Skeletal muscle cell (primary cell): Measurements from ENCODE around the gene INTS3.
"Not testable (repeated sequence)": the region's sequence is repeated elsewhere in the genome, so short reads cannot be mapped to it uniquely, and the experiment has no call there.

Source experiments
- DNase-seq: peaks from one replicate; pipeline ENCODE4 v3.0.0-alpha.2; 2010; ENCODE audit warnings: low read depth
- H3K4me3 ChIP-seq: 2 replicates; pipeline ENCODE4 v1.5.1; 2011; ENCODE audit warnings: low read depth, mild to moderate bottlenecking, control low read depth, low read length, moderate library complexity

The INTS3 gene

DNA sequence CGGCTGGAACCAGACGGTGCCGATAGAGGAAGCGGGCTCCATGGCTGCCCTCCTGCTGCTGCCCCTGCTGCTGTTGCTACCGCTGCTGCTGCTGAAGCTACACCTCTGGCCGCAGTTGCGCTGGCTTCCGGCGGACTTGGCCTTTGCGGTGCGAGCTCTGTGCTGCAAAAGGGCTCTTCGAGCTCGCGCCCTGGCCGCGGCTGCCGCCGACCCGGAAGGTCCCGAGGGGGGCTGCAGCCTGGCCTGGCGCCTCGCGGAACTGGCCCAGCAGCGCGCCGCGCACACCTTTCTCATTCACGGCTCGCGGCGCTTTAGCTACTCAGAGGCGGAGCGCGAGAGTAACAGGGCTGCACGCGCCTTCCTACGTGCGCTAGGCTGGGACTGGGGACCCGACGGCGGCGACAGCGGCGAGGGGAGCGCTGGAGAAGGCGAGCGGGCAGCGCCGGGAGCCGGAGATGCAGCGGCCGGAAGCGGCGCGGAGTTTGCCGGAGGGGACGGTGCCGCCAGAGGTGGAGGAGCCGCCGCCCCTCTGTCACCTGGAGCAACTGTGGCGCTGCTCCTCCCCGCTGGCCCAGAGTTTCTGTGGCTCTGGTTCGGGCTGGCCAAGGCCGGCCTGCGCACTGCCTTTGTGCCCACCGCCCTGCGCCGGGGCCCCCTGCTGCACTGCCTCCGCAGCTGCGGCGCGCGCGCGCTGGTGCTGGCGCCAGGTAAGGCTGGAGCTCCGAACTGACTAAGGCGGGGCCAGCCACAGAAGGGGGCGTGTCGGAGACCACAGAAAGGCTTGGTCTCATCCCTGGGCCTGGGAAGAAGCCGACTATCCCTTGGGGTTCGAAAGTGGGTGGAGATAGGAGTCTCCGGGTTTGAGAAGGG is 47.8 kb downstream of the INTS3 start:
- DNase-seq: no peak
- peak overlapping the region; percentile 68 for H3K4me3 ChIP-seq

- no peak for DNase-seq
Measured at GRCh38 chr1:153776352-153776751, 48.5 kb downstream of the INTS3 start.

DNA sequence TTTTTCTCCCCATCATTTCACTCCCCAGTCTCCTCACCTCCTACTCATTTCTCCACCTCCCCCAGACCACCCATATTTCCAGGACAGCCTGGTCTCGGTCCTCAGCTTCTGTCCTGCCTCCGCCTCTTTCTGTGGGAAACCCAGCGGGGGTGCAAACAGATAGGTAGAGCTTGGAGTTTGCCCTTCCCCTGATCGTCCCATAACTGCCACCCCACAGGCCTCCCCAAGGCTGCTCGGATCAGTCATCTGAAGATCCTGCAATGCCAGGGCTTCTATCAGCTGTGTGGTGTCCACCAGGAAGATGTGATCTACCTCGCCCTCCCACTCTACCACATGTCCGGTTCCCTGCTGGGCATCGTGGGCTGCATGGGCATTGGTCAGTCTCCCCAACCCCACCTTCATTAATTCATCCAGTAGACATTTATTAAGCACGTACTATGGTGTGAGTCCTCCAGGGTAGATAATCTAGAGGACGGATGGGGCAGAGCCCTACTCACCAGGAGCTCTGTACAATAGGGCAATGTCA is 49.1 kb downstream of the INTS3 start:
- no peak for DNase-seq
- no peak overlapping the region for H3K4me3 ChIP-seq

More at GRCh38 chr1:153776352-153776751, 48.5 kb downstream of the INTS3 start:
- peak overlapping the region; percentile 68 for H3K4me3 ChIP-seq

DNA sequence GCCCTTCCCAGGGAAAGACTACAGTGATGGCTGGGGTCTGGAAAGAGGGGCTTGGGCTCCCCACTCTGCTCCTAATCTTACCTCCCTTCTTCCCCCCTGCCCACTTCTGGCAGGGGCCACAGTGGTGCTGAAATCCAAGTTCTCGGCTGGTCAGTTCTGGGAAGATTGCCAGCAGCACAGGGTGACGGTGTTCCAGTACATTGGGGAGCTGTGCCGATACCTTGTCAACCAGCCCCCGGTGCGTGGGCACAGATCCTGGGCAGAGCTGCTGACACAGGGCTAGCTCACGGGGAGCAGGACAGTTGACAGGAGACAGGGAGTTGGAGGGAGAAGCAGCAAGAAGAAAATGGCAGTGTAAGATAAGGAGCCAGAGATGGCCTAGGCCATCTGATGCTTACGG is 49.8 kb downstream of the INTS3 start:
- no peak overlapping the region for H3K4me3 ChIP-seq
- no peak for DNase-seq

DNA sequence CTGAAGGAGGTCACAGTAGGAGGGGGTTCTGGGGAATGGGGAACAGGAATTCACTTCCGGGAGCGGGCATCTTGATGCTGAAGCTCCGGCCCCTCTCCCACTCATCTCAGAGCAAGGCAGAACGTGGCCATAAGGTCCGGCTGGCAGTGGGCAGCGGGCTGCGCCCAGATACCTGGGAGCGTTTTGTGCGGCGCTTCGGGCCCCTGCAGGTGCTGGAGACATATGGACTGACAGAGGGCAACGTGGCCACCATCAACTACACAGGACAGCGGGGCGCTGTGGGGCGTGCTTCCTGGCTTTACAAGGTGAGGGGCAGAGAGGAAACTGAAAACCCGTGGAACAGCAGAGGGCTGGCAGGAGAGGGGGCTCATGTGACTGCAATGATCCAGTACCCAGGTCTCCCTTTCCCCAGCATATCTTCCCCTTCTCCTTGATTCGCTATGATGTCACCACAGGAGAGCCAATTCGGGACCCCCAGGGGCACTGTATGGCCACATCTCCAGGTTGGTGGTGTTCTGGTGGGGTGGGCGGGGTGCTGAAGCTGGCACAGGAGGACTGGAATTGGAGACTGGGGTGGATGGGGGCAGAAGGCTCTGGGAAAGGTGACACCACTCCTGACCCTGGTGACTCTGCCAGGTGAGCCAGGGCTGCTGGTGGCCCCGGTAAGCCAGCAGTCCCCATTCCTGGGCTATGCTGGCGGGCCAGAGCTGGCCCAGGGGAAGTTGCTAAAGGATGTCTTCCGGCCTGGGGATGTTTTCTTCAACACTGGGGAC is 50.4 kb downstream of the INTS3 start:
- no peak for DNase-seq
- H3K4me3 ChIP-seq: no peak overlapping the region

GRCh38 chr1:153778824-153779519 is 51.1 kb downstream of the INTS3 start:
- DNase-seq: no peak
- H3K4me3 ChIP-seq: no peak overlapping the region

- H3K4me3 ChIP-seq: no peak overlapping the region
- DNase-seq: no peak
Measured at GRCh38 chr1:153779781-153780541, 52.1 kb downstream of the INTS3 start.

DNA sequence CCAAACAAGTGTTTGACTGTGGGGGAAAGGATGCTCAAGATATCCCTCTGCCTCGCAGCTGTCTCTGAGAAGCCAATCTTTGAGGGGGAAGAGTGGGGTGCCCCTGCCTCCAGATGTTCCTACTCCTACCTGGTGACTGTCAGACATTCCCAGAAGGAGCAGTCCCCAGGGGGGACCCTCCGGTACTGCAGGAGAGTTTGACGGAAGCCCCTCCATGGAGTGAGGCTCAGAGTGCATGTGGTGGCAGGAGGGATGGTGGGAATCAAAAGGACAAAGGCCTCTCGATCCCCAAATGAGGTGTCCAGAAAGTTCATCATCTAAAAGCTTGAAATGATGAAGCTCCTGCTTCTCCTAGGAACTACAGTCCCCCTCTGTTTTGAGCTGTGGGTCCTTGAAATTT is 52.7 kb downstream of the INTS3 start:
- no peak for DNase-seq
- no peak overlapping the region for H3K4me3 ChIP-seq

- not testable (repeated sequence) for DNase-seq
- H3K4me3 ChIP-seq: peak overlapping the region; percentile 70
Measured at GRCh38 chr1:153782648-153783047, 54.8 kb downstream of the INTS3 start.

- DNase-seq: peak; percentile 64
- H3K4me3 ChIP-seq: peak overlapping the region; percentile 70
Measured at GRCh38 chr1:153783233-153784190, 55.7 kb downstream of the INTS3 start.

DNA sequence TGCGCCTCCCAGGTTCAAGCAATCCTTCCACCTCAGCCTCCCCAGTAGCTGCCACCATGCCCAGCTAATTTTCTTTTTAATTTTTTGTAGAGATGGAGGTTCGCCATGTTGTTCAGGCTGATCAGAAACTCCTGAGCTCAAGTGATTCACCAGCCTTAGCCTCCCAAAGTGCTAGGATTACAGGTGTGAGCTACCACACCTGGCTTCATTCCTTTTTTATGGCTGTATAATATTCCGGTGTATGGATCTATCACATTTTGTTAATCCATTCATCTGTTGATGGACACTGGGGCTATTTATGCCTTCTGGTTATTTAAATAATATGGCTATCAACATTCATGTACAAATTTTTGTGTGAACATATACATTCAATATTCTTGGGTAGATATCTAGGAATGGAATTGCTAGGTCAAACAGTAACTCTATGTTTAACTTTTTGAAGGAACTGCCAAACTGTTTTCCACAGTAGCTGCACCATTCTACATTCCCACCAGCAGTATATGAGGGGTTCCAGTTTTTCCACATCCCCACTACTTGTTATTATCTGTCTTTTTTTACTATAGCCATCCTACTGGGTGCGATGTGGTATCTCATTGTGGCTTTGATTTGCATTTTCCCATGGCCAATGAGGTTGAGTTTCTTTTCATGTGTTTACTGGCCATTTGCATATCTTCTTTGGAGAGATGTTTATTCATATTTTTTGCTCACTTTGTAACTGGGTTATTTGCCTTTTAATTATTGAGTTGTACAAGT is 58.4 kb downstream of the INTS3 start:
- H3K4me3 ChIP-seq: no peak overlapping the region
- DNase-seq: no peak

DNA sequence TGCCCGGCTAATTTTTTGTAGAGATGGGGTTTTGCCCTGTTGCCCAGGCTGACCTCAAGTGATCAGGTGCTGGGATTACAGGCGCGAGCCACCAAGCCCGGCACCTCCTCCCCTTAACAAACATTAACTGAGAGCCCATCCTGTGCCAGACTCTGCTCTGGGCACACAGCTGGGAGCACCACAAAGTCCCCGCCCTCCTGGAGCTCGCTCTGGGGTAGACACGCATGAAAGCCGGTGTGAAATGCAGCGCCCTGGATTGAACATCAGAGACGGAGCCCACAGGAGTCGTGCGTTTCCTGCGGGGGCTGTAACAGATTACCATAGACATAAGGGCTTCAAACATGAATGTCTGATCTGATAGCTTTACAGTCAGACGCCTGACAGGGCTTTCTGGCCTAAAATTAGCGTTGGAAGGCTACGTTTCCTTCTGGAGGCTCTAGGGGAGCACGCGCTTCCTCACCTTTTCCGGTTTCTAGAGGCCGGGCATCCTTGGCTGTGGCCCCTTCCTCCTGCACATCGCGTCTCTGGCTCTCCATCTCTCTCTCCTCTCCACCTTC is 61.7 kb downstream of the INTS3 start:
- no peak overlapping the region for H3K4me3 ChIP-seq
- no peak for DNase-seq

DNA sequence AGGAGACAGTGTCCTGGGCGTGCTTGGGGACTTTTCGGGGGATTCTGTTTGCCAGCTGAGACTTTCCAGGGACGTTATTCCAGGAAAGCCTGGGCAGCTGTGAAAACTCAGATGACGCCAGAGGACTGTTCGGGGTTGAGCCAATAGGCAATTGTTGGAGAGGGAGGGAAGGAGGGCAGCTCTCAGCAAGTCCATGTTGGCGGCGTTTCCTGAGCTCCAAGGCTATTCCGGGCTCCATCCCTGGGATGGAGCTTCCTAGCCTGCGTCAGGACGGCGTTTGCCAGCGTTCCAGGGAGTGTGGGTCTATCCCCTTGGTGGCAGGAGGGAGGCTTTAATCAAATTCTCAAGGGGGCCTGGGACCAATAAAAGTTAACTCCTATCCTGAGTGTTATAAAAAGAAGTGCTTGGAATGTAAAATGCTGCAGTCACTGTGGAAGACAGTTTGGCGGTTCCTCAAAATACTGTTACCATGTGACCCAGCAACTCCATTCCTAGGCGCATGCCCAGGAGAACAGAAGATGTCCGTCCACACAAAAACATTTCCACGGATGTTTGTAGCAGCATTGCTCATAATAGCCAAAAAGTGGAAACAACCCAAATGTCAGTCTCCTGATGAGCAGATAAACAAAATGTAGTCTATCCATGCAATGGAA is 62.6 kb downstream of the INTS3 start:
- H3K4me3 ChIP-seq: peak overlapping the region; percentile 25
- peak; percentile 43 for DNase-seq

- peak overlapping the region; percentile 25 for H3K4me3 ChIP-seq
- DNase-seq: peak; percentile 57
Measured at GRCh38 chr1:153790966-153791647, 63.3 kb downstream of the INTS3 start.

GRCh38 chr1:153791648-153792253 is 63.9 kb downstream of the INTS3 start:
- no peak overlapping the region for H3K4me3 ChIP-seq
- no peak for DNase-seq

DNA sequence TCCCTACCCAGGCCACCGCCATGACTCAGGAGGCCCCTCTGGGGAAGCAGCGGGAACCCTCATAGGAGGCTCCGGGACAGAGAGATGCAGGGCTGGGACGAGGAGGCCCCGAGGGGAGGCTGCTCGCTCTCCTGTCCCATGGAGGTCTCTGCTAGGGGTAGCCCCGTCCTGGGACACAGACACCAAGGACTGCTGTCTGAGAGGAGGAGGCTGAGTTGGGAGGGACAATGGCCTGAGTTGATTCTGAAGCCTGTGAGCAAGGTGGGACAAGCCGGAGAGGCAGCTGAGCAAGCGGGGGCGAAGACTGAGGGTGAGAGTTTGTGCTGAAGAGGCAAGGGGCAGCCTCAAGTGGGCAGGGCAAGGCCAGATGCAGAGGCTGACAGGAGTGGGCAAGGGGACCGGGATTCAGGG is 64.8 kb downstream of the INTS3 start:
- DNase-seq: no peak
- no peak overlapping the region for H3K4me3 ChIP-seq
